Endothelial cell of umbilical vein (primary cell): ENCODE measurements around the gene DNAH6.

Experiments
- EZH2 ChIP-seq: IDR thresholded peaks from 2 replicates; pipeline ENCODE4 v1.6.1; 2012; ENCODE audit warnings: borderline replicate concordance, low read depth, mild to moderate bottlenecking, moderate library complexity, low read length, inconsistent platforms; ENCODE audit not compliant: severe bottlenecking
- FOS ChIP-seq: IDR thresholded peaks from 2 replicates; pipeline ENCODE4 v1.6.1; 2011; ENCODE audit warnings: mild to moderate bottlenecking, low read length, moderate library complexity, borderline replicate concordance; ENCODE audit not compliant: insufficient read depth
- JUN ChIP-seq: IDR thresholded peaks from 2 replicates; pipeline ENCODE4 v1.6.1; 2011; ENCODE audit warnings: borderline replicate concordance, low read depth; ENCODE audit not compliant: insufficient read length, insufficient read depth
- MYC ChIP-seq: IDR thresholded peaks from one replicate; pipeline ENCODE4 v1.6.1; 2011; ENCODE audit warnings: mild to moderate bottlenecking, low read depth, low read length
- POLR2A ChIP-seq: IDR thresholded peaks from 2 replicates; pipeline ENCODE4 v1.6.1; 2012; ENCODE audit warnings: low read depth, mild to moderate bottlenecking, control low read depth, low read length
- POLR2AphosphoS5 ChIP-seq: IDR thresholded peaks from 2 replicates; pipeline ENCODE4 v1.6.1; 2012; ENCODE audit warnings: low read depth, mild to moderate bottlenecking, control low read depth, low read length, moderate library complexity; ENCODE audit not compliant: insufficient read depth
- TF ChIP-seq, protein P1 (sequence below), 2 donors: IDR thresholded peaks; 1 replicate in 1 of 2; 2 replicates in 1 of 2; pipeline ENCODE4 v1.5.1; 2011; ENCODE audit warnings: low read length in 2 of 2, mild to moderate bottlenecking in 2 of 2, moderate library complexity in 2 of 2, control low read depth in 1 of 2, inconsistent platforms in 1 of 2, low read depth in 1 of 2; ENCODE audit not compliant: insufficient read depth in 1 of 2; ENCODE audit errors: extremely low read depth in 1 of 2
- TF ChIP-seq, protein P2 (sequence below): IDR thresholded peaks from 2 replicates; pipeline ENCODE4 v1.6.1; 2011; ENCODE audit not compliant: insufficient read depth, insufficient read length

DNA sequence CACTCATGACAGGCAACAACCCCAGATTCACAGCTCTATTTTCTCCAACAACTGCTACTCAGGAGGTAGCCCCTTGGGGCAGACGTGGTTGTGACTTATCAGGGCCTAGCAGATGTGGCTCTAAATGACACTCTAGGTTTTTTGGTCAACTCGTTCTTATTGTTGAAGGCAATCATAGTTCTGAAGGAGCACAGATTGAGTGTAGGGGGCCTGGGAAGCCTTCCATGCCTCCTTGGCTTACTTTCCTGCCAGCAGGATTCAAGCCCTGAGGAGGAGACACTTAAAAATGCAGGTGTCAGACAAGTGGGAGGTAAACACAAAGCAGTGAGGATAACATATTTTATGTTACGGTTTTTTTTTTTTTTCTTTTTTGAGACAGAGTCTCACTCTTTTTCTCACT is 33.7 kb upstream of the DNAH6 start:
- TF ChIP-seq, protein P1, sequence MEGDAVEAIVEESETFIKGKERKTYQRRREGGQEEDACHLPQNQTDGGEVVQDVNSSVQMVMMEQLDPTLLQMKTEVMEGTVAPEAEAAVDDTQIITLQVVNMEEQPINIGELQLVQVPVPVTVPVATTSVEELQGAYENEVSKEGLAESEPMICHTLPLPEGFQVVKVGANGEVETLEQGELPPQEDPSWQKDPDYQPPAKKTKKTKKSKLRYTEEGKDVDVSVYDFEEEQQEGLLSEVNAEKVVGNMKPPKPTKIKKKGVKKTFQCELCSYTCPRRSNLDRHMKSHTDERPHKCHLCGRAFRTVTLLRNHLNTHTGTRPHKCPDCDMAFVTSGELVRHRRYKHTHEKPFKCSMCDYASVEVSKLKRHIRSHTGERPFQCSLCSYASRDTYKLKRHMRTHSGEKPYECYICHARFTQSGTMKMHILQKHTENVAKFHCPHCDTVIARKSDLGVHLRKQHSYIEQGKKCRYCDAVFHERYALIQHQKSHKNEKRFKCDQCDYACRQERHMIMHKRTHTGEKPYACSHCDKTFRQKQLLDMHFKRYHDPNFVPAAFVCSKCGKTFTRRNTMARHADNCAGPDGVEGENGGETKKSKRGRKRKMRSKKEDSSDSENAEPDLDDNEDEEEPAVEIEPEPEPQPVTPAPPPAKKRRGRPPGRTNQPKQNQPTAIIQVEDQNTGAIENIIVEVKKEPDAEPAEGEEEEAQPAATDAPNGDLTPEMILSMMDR (IDR thresholded peaks at IDR 0.05; ENCODE audit: extremely low read depth in 1 of 2, insufficient read depth in 1 of 2, low read depth in 1 of 2, low read length in 2 of 2), result no peak
- TF ChIP-seq POLR2A, result no peak
- TF ChIP-seq, protein P2, sequence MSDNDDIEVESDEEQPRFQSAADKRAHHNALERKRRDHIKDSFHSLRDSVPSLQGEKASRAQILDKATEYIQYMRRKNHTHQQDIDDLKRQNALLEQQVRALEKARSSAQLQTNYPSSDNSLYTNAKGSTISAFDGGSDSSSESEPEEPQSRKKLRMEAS, result no peak
- TF ChIP-seq EZH2, result no peak
- no peak for TF ChIP-seq MYC
- no peak for TF ChIP-seq POLR2AphosphoS5
- no peak for TF ChIP-seq JUN
- TF ChIP-seq FOS, result no peak
